Cardiac muscle cell (in vitro differentiated cells and primary cell): Measurements from ENCODE around the gene RPL3. TPM values are rescaled to one million over a fixed set of nuclear protein-coding genes. Genes with fewer than 3 reads are reported as not detected.
"Not testable (repeated sequence)": the region's sequence is repeated elsewhere in the genome, so short reads cannot be mapped to it uniquely, and the experiment has no call there.

Experiments used
- DNase-seq, 2 donors: peaks; one replicate each; pipeline versions ENCODE4 v3.0.0 to v3.0.0-alpha.2; 2010 to 2017; ENCODE audit warnings: low read depth in 1 of 2, low spot score in 1 of 2
- H3K27ac ChIP-seq: fragments of 200-600 bp; sonication (generic); 2 replicates; pipeline ENCODE4 v1.5.1; 2016
- H3K27me3 ChIP-seq: fragments of 200-600 bp; sonication (generic); 2 replicates; pipeline ENCODE4 v1.6.0; 2016; ENCODE audit warnings: control low read depth
- H3K36me3 ChIP-seq: fragments of 200-600 bp; sonication (generic); 2 replicates; pipeline ENCODE4 v1.5.1; 2016; ENCODE audit warnings: control low read depth
- H3K4me1 ChIP-seq: fragments of 200-600 bp; sonication (generic); 2 replicates; pipeline ENCODE4 v1.8.1; 2017; ENCODE audit warnings: low read depth, mild to moderate bottlenecking, mixed run types
- H3K4me3 ChIP-seq: fragments of 200-600 bp; sonication (generic); 2 replicates; pipeline ENCODE4 v1.5.1; 2016; ENCODE audit warnings: mild to moderate bottlenecking
- H3K9me3 ChIP-seq: fragments of 200-600 bp; sonication (generic); 2 replicates; pipeline ENCODE4 v1.5.1; 2017; ENCODE audit warnings: low read depth, mild to moderate bottlenecking, control low read depth
- polyA plus RNA-seq: library from polyadenylated mRNA; unstranded; fragments of >200 nt; fragmentation: Nextera tagmentation; extraction: Ambion mirVana; gene quantifications from 2 replicates; pipeline ENCODE4 v1.2.1, GENCODE V29; 2016
- total RNA-seq: library from RNA; depleted of rRNA; stranded (reverse); fragments of >200 nt; gene quantifications from 2 replicates; pipeline ENCODE4 v1.2.3, GENCODE V29; 2016
- TF ChIP-seq, protein P1 (sequence below): IDR thresholded peaks from 2 replicates; pipeline ENCODE4 v1.5.1; 2012; ENCODE audit warnings: low read depth, mild to moderate bottlenecking, low read length

Gene RPL3
- total and polyA plus RNA-seq, 2 experiments from 2014 or later, result 1,107 to 2,304 TPM

DNA sequence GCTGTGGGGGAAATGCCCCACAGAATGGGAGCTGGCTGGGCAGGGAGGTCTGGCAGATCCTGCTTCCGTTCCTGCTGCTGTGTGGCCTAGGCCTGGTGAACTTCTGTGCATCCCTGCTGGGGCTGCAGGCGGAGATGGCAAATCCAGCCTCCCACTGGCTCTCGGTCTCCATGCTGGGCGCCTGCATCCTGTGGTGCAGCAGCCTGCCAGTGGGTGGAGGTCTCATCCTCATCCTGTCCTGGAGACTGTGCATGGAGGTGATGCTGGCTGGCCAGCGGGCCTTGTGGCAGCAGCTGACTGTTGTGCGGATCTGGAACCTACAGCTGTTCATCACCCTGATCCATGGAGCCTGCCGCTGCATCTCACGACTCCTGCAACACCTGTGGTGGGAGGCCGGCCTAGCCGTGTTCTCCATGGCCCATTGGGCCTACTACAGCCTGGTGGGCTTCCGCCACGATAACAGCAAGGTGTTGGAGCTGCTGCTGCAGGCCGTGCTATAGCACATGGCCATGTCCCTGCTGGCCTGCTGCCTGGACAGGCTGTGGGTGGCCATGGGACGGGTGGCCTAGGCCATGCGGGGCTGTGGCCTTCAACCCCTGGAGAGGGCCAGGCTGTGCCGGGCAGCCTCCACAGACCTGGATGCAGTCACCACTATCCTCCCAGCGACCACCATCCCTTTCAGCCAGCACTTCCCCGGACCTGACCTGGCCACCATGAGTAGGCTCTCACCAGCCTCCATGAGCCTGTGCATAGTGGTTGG lies 8.8 kb upstream of the RPL3 start:
- Histone ChIP-seq H3K4me3 (no peak overlapping the region), H3K27me3 (no peaks in the 10 kb centered on the region), H3K36me3 (no peaks in the 10 kb centered on the region), H3K27ac (no peak overlapping the region), H3K9me3 (no peaks in the 10 kb centered on the region), H3K4me1 (no peaks in the 10 kb centered on the region)
- TF ChIP-seq, protein P1, sequence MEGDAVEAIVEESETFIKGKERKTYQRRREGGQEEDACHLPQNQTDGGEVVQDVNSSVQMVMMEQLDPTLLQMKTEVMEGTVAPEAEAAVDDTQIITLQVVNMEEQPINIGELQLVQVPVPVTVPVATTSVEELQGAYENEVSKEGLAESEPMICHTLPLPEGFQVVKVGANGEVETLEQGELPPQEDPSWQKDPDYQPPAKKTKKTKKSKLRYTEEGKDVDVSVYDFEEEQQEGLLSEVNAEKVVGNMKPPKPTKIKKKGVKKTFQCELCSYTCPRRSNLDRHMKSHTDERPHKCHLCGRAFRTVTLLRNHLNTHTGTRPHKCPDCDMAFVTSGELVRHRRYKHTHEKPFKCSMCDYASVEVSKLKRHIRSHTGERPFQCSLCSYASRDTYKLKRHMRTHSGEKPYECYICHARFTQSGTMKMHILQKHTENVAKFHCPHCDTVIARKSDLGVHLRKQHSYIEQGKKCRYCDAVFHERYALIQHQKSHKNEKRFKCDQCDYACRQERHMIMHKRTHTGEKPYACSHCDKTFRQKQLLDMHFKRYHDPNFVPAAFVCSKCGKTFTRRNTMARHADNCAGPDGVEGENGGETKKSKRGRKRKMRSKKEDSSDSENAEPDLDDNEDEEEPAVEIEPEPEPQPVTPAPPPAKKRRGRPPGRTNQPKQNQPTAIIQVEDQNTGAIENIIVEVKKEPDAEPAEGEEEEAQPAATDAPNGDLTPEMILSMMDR, result no peak
- DNase-seq, result no peak

DNA sequence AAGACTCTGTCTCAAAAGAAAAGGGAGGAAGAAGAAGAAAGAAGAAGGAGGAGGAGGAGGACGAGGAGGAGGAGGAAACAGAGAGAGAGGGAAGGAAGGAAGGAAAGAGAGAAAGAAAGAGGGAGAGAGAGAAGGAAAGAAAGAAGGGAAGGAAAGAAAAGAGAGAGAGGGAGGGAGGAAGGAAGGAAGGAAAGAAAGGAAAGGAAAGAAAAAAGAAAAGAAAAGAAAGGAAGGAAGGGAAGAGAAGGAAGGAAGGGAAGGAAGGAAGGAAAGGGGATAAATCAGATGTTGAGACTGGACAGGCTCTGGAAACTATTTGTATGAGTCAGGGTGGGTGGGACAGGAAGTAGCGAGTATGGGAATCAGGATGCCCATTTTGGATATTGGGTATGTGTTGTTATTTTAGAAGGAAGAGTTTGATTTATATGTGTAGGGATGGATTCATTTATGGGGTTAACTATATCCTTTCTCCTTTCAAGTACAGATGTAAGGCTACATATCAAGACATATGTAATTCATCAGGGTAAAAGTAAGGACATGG lies 6.0 kb upstream of the RPL3 start:
- TF ChIP-seq, protein P1, result no peak
- no peaks in the 10 kb centered on the region for H3K4me1 ChIP-seq

DNA sequence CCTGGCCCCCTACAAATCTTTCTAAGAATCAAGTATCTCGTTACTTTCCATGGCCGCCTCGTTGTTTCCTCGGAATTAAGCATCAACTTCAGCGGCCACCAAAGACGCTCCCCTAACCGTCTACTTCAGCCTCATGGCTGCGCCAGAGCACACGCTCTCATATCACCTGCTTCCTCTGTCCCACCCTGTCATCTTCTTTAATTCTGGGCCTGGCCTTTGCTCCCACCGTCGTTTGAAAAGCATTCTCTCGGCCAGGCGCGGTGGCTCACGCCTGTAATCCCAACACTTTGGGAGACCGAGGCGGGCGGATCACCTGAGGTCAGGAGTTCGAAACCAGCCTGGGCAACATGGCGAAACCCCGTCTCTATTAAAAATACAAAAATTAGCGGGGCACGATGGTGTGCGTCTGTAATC lies 1.2 kb upstream of the RPL3 start:
- not testable (repeated sequence) for H3K27me3 ChIP-seq, DNase-seq, H3K9me3 ChIP-seq
- Histone ChIP-seq H3K4me1 (peaks cover 15% of the 10 kb centered on the region), H3K36me3 (peaks cover 24% of the 10 kb centered on the region), H3K4me3 (peak overlapping the region; percentile 80), H3K27ac (peak overlapping the region; percentile 96)

More for the DNA sequence above, 6.0 kb upstream of the RPL3 start:
- no peaks in the 10 kb centered on the region for H3K27me3 ChIP-seq
- H3K27ac ChIP-seq, result no peak overlapping the region
- no peaks in the 10 kb centered on the region for H3K9me3 ChIP-seq
- no peak for DNase-seq
- H3K4me3 ChIP-seq, result no peak overlapping the region
- no peaks in the 10 kb centered on the region for H3K36me3 ChIP-seq

DNA sequence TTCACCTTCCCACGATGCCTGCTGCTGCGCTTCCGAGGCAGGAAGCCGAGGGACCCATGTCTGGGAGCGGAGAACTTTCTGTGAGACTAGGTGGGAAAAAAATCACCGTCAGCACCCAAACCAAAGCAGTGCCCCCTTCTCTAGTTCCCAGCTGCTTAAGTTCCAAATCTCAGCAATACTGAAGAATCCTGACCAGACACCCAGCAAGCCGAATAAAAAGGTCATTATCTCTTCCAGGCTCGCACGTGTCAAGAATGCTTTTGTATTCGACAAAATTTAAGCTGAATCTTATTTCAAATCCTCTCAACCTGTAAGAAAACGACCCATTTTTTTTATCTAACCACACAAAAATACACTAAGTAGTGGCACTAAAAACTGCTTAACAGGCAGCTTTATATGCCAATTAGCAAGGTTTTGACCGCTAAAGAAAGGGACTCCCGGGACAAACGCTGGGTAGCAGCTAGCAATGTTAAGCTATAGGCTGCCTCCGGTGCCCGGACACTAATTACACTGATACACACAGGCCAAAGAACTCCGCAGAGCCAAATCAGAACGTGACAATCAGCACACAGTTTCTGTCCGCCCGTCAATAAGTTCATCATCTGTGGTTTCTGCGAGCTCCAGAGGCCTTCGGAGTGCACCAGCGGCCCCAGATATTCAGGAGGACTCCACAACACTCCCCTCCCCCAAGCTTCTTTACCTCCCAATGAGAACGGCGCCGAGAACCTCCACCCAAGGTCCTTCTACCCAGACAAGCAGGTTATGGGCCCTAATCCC lies 728 bp downstream of the RPL3 start:
- Histone ChIP-seq H3K27ac (peak overlapping the region; percentile 96), H3K9me3 (no peaks in the 10 kb centered on the region), H3K27me3 (no peaks in the 10 kb centered on the region), H3K4me3 (peak overlapping the region; percentile 80), H3K36me3 (peaks cover 43% of the 10 kb centered on the region), H3K4me1 (peaks cover 15% of the 10 kb centered on the region)
- TF ChIP-seq, protein P1, result no peak
- DNase-seq, result peak; percentile 56 to 58

DNA sequence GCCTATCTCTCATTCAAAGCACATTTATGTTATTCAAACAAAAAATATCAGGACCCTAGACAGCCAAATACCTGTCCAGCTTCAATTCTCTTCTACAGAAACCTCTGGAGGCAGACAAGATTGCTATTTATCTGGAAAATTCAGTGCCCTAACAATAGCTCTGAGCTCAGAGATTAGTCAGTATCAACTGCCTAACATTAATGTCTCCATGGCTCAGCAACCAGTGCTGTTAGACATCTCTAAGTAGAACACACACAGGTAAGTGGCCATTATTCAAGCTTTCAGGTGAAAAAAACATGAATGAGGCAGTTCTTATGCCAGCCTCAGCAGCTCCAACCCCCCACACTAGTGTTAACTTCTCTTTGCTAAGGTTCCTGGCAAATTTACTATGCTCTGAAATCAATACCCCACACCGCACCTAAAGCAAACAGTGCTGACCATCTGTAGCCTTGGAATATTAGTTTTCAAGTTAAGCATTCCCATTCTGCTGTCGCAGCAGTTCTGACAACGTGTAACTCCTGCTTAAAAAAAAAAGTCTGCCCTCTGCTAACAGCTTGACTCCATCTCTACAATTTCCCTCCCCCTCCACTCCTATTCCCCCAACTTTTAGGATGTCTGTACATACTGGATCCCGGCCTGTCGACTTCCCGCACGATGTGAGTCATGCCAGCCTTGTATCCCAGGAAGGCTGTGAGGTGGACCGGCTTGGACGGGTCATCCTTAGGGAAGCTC lies 1.5 kb downstream of the RPL3 start:
- Histone ChIP-seq H3K4me1 (peaks cover 15% of the 10 kb centered on the region), H3K4me3 (peak overlapping the region; percentile 80), H3K36me3 (peaks cover 51% of the 10 kb centered on the region), H3K9me3 (no peaks in the 10 kb centered on the region), H3K27ac (peak overlapping the region; percentile 96), H3K27me3 (no peaks in the 10 kb centered on the region)
- DNase-seq, result peak in 1 of 2 donors; percentile 68
- TF ChIP-seq, protein P1, result no peak
